K562 (cell line): Measurements from ENCODE around the gene DEDD. TPM values are rescaled to one million over a fixed set of nuclear protein-coding genes. Genes with fewer than 3 reads are reported as not detected.
A peak's percentile ranks its signal among the peaks of the same experiment; 100 is the strongest.

Experiments used
- ARHGAP35 ChIP-seq: fragments of 450-650 bp; IDR thresholded peaks from 2 replicates; pipeline ENCODE4 v1.6.1; 2018; ENCODE audit not compliant: partially characterized antibody
- BCOR ChIP-seq: fragments of 450-650 bp; IDR thresholded peaks from 2 replicates; pipeline ENCODE4 v1.6.1; 2016
- CBX3 ChIP-seq, 2 experiments: IDR thresholded peaks; 1 replicate in 1 of 2; 2 replicates in 1 of 2; pipeline ENCODE4 v1.6.1; 2012; ENCODE audit warnings: inconsistent platforms in 2 of 2, low read length in 2 of 2, borderline replicate concordance in 1 of 2, control low read depth in 1 of 2
- CC2D1A ChIP-seq: fragments of 450-650 bp; IDR thresholded peaks from 2 replicates; pipeline ENCODE4 v1.6.1; 2017; ENCODE audit warnings: mild to moderate bottlenecking
- DIDO1 ChIP-seq: fragments of 450-650 bp; IDR thresholded peaks from 2 replicates; pipeline ENCODE4 v1.6.1; 2016; ENCODE audit warnings: low read depth, missing biosample characterization, missing genetic modification characterization
- GABPB1 ChIP-seq: sonication (generic); formaldehyde crosslinking; IDR thresholded peaks from 2 replicates; pipeline ENCODE4 v1.8.0; 2022; ENCODE audit warnings: mild to moderate bottlenecking, missing genetic modification reagents
- HMBOX1 ChIP-seq: sonication (generic); IDR thresholded peaks from 2 replicates; pipeline ENCODE4 v1.6.1; 2016
- KLF13 ChIP-seq: fragments of 450-650 bp; IDR thresholded peaks from 2 replicates; pipeline ENCODE4 v1.6.1; 2016; ENCODE audit warnings: missing genetic modification characterization, low read depth, mild to moderate bottlenecking, missing compliant biosample characterization, moderate library complexity, borderline replicate concordance
- MAFK ChIP-seq: IDR thresholded peaks from 2 replicates; pipeline ENCODE4 v1.6.1; 2011; ENCODE audit warnings: low read length, improper control_type of control experiment
- MBD2 ChIP-seq: sonication (generic); IDR thresholded peaks from 2 replicates; pipeline ENCODE4 v1.6.1; 2016; ENCODE audit warnings: low read depth, borderline replicate concordance
- MEF2D ChIP-seq: conservative IDR thresholded peaks from 2 replicates; pipeline ENCODE4 v1.6.1; 2016; ENCODE audit warnings: low read depth, missing genetic modification characterization, missing compliant biosample characterization
- NR3C1 ChIP-seq: sonication (generic); formaldehyde crosslinking; IDR thresholded peaks from 2 replicates; pipeline ENCODE4 v1.8.1; 2022; ENCODE audit warnings: missing genetic modification reagents
- RBM25 ChIP-seq: fragments of 200-400 bp; formaldehyde crosslinking; IDR thresholded peaks from 2 replicates; pipeline ENCODE4 v1.6.1; 2018; ENCODE audit warnings: low read length, low read depth, moderate library complexity; ENCODE audit not compliant: severe bottlenecking
- TFAP4 ChIP-seq: sonication (generic); formaldehyde crosslinking; IDR thresholded peaks from 2 replicates; pipeline ENCODE4 v1.8.0; 2022; ENCODE audit warnings: missing genetic modification reagents, mild to moderate bottlenecking, moderate library complexity, borderline replicate concordance
- THAP7 ChIP-seq: fragments of 250-450 bp; sonication (Bioruptor Pico); IDR thresholded peaks from 2 replicates; pipeline ENCODE4 v1.5.0; 2021
- ZEB2 ChIP-seq: fragments of 450-650 bp; IDR thresholded peaks from 2 replicates; pipeline ENCODE4 v1.6.1; 2016
- ZNF324 ChIP-seq: fragments of 250-450 bp; sonication (Bioruptor Pico); IDR thresholded peaks from 2 replicates; pipeline ENCODE4 v1.4.0; 2020; ENCODE audit warnings: mild to moderate bottlenecking
- polyA plus RNA-seq, 8 experiments: library from polyadenylated mRNA; depleted of rRNA in 4 of 8; stranded (reverse) in 5 of 8; unstranded in 3 of 8; fragments of >200 nt; fragmentation: Nextera tagmentation in 2 of 8; fragmentation: Illumina TruSeq in 1 of 8; extraction: Ambion mirVana in 2 of 8; extraction: Trizol in 1 of 8; gene quantifications; 2 replicates each; pipeline versions ENCODE4 v1.2.1 to v1.2.3, GENCODE V29; 2011 to 2014; ENCODE audit warnings: inconsistent platforms in 1 of 8, missing spikeins in 1 of 8
- total RNA-seq, 7 experiments: library from RNA; depleted of rRNA in 6 of 7; stranded (reverse); fragments of >200 nt in 6 of 7; fragmentation: Illumina TruSeq in 2 of 7; extraction: Trizol in 2 of 7; gene quantifications; 2 replicates each; pipeline versions ENCODE4 v1.2.1 to v1.2.3, GENCODE V29; 2011 to 2021; ENCODE audit warnings: low replicate concordance in 1 of 7
- TF ChIP-seq, protein P1 (sequence below): sonication (generic); formaldehyde crosslinking; IDR thresholded peaks from 2 replicates; pipeline ENCODE4 v1.8.1; 2023; ENCODE audit warnings: mild to moderate bottlenecking, missing genetic modification reagents
- TF ChIP-seq, protein P2 (sequence below): sonication (generic); formaldehyde crosslinking; IDR thresholded peaks from 2 replicates; pipeline ENCODE4 v1.9.0; 2022; ENCODE audit warnings: mild to moderate bottlenecking, missing genetic modification reagents
- TF ChIP-seq, protein P3 (sequence below), 2 experiments: IDR thresholded peaks; 2 replicates each; pipeline ENCODE4 v1.6.1; 2012; ENCODE audit warnings: improper control_type of control experiment in 2 of 2, low read depth in 2 of 2, low read length in 2 of 2, borderline replicate concordance in 1 of 2
- TF ChIP-seq, protein P4 (sequence below): fragments of 200-800 bp; sonication (Bioruptor generic); IDR thresholded peaks from 2 replicates; pipeline ENCODE4 v1.6.1; 2017; ENCODE audit warnings: missing genetic modification characterization, missing compliant biosample characterization

Gene DEDD
- total and polyA plus RNA-seq, 9 of the 15 experiments (the other 6 are each of a cell fraction or from before 2014, with no cell fraction given), result 11.6 to 41.0 (median 16.8) TPM

- TF ChIP-seq RBM25, result no peak
- TF ChIP-seq GABPB1 (CRISPR knock-in tag), result 0 out of 2 replicates have a peak, but pooled peaks have one; percentile 20
- TF ChIP-seq, protein P1, sequence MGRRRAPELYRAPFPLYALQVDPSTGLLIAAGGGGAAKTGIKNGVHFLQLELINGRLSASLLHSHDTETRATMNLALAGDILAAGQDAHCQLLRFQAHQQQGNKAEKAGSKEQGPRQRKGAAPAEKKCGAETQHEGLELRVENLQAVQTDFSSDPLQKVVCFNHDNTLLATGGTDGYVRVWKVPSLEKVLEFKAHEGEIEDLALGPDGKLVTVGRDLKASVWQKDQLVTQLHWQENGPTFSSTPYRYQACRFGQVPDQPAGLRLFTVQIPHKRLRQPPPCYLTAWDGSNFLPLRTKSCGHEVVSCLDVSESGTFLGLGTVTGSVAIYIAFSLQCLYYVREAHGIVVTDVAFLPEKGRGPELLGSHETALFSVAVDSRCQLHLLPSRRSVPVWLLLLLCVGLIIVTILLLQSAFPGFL (CRISPR knock-in tag), result no peak
- TF ChIP-seq KLF13, result no peak
- TF ChIP-seq MAFK, result no peak
- TF ChIP-seq, protein P2, sequence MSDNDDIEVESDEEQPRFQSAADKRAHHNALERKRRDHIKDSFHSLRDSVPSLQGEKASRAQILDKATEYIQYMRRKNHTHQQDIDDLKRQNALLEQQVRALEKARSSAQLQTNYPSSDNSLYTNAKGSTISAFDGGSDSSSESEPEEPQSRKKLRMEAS (CRISPR knock-in tag), result peak; percentile 78
- no peak for TF ChIP-seq CC2D1A
- TF ChIP-seq THAP7 (CRISPR knock-in tag), result no peak
- TF ChIP-seq MBD2, result no peak
- TF ChIP-seq TFAP4 (CRISPR knock-in tag), result peak; percentile 66; the same call in 1 of the 2 replicates
- TF ChIP-seq, protein P3, sequence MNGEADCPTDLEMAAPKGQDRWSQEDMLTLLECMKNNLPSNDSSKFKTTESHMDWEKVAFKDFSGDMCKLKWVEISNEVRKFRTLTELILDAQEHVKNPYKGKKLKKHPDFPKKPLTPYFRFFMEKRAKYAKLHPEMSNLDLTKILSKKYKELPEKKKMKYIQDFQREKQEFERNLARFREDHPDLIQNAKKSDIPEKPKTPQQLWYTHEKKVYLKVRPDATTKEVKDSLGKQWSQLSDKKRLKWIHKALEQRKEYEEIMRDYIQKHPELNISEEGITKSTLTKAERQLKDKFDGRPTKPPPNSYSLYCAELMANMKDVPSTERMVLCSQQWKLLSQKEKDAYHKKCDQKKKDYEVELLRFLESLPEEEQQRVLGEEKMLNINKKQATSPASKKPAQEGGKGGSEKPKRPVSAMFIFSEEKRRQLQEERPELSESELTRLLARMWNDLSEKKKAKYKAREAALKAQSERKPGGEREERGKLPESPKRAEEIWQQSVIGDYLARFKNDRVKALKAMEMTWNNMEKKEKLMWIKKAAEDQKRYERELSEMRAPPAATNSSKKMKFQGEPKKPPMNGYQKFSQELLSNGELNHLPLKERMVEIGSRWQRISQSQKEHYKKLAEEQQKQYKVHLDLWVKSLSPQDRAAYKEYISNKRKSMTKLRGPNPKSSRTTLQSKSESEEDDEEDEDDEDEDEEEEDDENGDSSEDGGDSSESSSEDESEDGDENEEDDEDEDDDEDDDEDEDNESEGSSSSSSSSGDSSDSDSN (IDR thresholded peaks at IDR 0.05; ENCODE audit: borderline replicate concordance in 1 of 2, low read depth in 2 of 2, low read length in 2 of 2), result no peak
- no peak for TF ChIP-seq ZEB2
- no peak for TF ChIP-seq MEF2D (tag)
- TF ChIP-seq DIDO1 (tag), result no peak
- no peak for TF ChIP-seq NR3C1 (CRISPR knock-in tag)
- no peak for TF ChIP-seq ARHGAP35
- TF ChIP-seq, protein P4, sequence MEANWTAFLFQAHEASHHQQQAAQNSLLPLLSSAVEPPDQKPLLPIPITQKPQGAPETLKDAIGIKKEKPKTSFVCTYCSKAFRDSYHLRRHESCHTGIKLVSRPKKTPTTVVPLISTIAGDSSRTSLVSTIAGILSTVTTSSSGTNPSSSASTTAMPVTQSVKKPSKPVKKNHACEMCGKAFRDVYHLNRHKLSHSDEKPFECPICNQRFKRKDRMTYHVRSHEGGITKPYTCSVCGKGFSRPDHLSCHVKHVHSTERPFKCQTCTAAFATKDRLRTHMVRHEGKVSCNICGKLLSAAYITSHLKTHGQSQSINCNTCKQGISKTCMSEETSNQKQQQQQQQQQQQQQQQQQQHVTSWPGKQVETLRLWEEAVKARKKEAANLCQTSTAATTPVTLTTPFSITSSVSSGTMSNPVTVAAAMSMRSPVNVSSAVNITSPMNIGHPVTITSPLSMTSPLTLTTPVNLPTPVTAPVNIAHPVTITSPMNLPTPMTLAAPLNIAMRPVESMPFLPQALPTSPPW (CRISPR knock-in tag), result peak; percentile 59; the same call in 1 of the 2 replicates
- no peak for TF ChIP-seq HMBOX1
- TF ChIP-seq ZNF324 (CRISPR knock-in tag), result no peak
- TF ChIP-seq CBX3 (IDR thresholded peaks at IDR 0.05; ENCODE audit: borderline replicate concordance in 1 of 2, low read length in 2 of 2), result no peak; a peak in 1 of 3 replicates
- TF ChIP-seq BCOR, result no peak
Observed at GRCh38 chr1:161082996-161083747, 49.3 kb downstream of the DEDD start (continued).
